Cardiac muscle cell (in vitro differentiated cells and primary cell): ENCODE data around the gene EDNRA. TPM values are rescaled to one million over a fixed set of nuclear protein-coding genes. Genes with fewer than 3 reads are reported as not detected.

ENCODE experiments used
- DNase-seq, 2 donors: peaks; one replicate each; pipeline versions ENCODE4 v3.0.0 to v3.0.0-alpha.2; 2010 to 2017; ENCODE audit warnings: low read depth in 1 of 2, low spot score in 1 of 2
- H3K27ac ChIP-seq: fragments of 200-600 bp; sonication (generic); 2 replicates; pipeline ENCODE4 v1.5.1; 2016
- H3K27me3 ChIP-seq: fragments of 200-600 bp; sonication (generic); 2 replicates; pipeline ENCODE4 v1.6.0; 2016; ENCODE audit warnings: control low read depth
- H3K36me3 ChIP-seq: fragments of 200-600 bp; sonication (generic); 2 replicates; pipeline ENCODE4 v1.5.1; 2016; ENCODE audit warnings: control low read depth
- H3K4me1 ChIP-seq: fragments of 200-600 bp; sonication (generic); 2 replicates; pipeline ENCODE4 v1.8.1; 2017; ENCODE audit warnings: low read depth, mild to moderate bottlenecking, mixed run types
- H3K4me3 ChIP-seq: fragments of 200-600 bp; sonication (generic); 2 replicates; pipeline ENCODE4 v1.5.1; 2016; ENCODE audit warnings: mild to moderate bottlenecking
- H3K9me3 ChIP-seq: fragments of 200-600 bp; sonication (generic); 2 replicates; pipeline ENCODE4 v1.5.1; 2017; ENCODE audit warnings: low read depth, mild to moderate bottlenecking, control low read depth
- polyA plus RNA-seq: library from polyadenylated mRNA; unstranded; fragments of >200 nt; fragmentation: Nextera tagmentation; extraction: Ambion mirVana; gene quantifications from 2 replicates; pipeline ENCODE4 v1.2.1, GENCODE V29; 2016
- total RNA-seq: library from RNA; depleted of rRNA; stranded (reverse); fragments of >200 nt; gene quantifications from 2 replicates; pipeline ENCODE4 v1.2.3, GENCODE V29; 2016
- TF ChIP-seq, protein P1 (sequence below): IDR thresholded peaks from 2 replicates; pipeline ENCODE4 v1.5.1; 2012; ENCODE audit warnings: low read depth, mild to moderate bottlenecking, low read length

EDNRA gene
- total and polyA plus RNA-seq, 2 experiments from 2014 or later, result 24.2 to 43.1 TPM

DNA sequence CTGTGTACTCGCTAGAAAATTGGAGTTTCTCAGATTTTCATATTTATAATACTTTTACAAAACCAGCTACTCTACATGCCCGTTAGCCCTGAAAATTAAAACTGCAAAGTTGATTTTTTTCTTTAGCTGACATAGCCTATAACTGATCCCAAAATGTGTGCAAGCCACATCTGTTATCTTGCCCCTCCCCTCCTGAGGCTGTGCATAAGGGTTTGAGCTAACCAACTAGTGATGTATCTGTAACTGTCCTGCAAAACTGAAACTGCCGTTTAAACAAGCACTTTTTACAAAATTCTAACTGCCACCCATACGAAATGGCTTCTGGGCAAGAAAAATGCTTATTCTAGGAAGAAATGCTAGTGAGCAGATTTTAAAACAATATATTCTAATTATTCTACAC is 59.1 kb downstream of the EDNRA start:
- peaks cover 24% of the 10 kb centered on the region for H3K36me3 ChIP-seq
- H3K9me3 ChIP-seq, result no peaks in the 10 kb centered on the region
- H3K4me1 ChIP-seq, result peaks cover 7% of the 10 kb centered on the region
- no peaks in the 10 kb centered on the region for H3K27me3 ChIP-seq
- TF ChIP-seq, protein P1, sequence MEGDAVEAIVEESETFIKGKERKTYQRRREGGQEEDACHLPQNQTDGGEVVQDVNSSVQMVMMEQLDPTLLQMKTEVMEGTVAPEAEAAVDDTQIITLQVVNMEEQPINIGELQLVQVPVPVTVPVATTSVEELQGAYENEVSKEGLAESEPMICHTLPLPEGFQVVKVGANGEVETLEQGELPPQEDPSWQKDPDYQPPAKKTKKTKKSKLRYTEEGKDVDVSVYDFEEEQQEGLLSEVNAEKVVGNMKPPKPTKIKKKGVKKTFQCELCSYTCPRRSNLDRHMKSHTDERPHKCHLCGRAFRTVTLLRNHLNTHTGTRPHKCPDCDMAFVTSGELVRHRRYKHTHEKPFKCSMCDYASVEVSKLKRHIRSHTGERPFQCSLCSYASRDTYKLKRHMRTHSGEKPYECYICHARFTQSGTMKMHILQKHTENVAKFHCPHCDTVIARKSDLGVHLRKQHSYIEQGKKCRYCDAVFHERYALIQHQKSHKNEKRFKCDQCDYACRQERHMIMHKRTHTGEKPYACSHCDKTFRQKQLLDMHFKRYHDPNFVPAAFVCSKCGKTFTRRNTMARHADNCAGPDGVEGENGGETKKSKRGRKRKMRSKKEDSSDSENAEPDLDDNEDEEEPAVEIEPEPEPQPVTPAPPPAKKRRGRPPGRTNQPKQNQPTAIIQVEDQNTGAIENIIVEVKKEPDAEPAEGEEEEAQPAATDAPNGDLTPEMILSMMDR, result no peak
- DNase-seq, result no peak
- no peak overlapping the region for H3K27ac ChIP-seq
- no peak overlapping the region for H3K4me3 ChIP-seq

DNA sequence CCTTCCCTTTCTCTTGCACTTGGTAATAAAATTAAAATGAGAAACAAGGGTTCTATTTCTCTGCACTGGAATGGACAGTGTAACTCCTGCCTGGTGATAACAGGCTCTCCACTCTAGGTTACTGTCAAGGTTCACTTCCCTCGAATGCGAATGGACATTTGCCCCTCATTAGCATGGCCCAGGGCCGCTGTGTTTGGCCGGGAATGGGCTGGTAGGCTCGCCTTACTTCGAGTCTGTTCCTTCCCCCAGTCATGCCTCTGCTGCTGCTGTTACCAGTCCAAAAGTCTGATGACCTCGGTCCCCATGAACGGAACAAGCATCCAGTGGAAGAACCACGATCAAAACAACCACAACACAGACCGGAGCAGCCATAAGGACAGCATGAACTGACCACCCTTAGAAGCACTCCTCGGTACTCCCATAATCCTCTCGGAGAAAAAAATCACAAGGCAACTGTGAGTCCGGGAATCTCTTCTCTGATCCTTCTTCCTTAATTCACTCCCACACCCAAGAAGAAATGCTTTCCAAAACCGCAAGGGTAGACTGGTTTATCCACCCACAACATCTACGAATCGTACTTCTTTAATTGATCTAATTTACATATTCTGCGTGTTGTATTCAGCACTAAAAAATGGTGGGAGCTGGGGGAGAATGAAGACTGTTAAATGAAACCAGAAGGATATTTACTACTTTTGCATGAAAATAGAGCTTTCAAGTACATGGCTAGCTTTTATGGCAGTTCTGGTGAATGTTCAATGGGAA is 61.5 kb downstream of the EDNRA start:
- H3K4me1 ChIP-seq, result no peaks in the 10 kb centered on the region
- no peaks in the 10 kb centered on the region for H3K27me3 ChIP-seq
- TF ChIP-seq, protein P1, result no peak
- no peak overlapping the region for H3K4me3 ChIP-seq
- peaks cover 19% of the 10 kb centered on the region for H3K36me3 ChIP-seq
- no peak overlapping the region for H3K27ac ChIP-seq
- H3K9me3 ChIP-seq, result no peaks in the 10 kb centered on the region
- DNase-seq, result no peak

DNA sequence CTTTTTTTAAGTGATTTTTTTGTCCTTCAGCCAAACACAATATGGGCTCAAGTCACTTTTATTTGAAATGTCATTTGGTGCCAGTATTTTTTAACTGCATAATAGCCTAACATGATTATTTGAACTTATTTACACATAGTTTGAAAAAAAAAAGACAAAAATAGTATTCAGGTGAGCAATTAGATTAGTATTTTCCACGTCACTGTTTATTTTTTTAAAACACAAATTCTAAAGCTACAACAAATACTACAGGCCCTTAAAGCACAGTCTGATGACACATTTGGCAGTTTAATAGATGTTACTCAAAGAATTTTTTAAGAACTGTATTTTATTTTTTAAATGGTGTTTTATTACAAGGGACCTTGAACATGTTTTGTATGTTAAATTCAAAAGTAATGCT is 62.1 kb downstream of the EDNRA start:
- peaks cover 19% of the 10 kb centered on the region for H3K36me3 ChIP-seq
- H3K27ac ChIP-seq, result no peak overlapping the region
- TF ChIP-seq, protein P1, result no peak
- H3K9me3 ChIP-seq, result no peaks in the 10 kb centered on the region
- no peak for DNase-seq
- no peaks in the 10 kb centered on the region for H3K4me1 ChIP-seq
- H3K4me3 ChIP-seq, result no peak overlapping the region
- H3K27me3 ChIP-seq, result no peaks in the 10 kb centered on the region

DNA sequence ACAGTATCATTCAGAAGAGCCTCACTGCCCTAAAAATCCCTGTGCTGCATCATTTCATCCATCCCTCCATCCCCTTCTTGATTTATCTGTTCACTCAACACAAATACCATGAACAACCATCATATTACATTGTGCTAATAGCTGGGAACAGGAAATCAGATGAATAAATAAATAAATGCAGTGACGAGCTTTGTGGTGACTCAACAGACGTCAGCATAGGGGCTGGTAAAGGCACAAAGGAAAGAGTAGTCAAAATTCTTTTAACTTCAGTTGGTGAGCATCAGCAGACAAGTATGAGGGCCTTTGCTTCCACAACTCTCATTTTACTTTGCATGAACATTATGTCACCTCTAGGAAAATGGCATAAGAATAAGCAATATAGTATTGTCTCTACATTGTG is 65.5 kb downstream of the EDNRA start:
- Histone ChIP-seq H3K27ac (no peak overlapping the region), H3K27me3 (no peaks in the 10 kb centered on the region), H3K36me3 (peaks cover 14% of the 10 kb centered on the region), H3K4me1 (no peaks in the 10 kb centered on the region), H3K4me3 (no peak overlapping the region), H3K9me3 (no peaks in the 10 kb centered on the region)
- TF ChIP-seq, protein P1, result no peak
- peak in 1 of 2 donors; percentile 79 for DNase-seq

DNA sequence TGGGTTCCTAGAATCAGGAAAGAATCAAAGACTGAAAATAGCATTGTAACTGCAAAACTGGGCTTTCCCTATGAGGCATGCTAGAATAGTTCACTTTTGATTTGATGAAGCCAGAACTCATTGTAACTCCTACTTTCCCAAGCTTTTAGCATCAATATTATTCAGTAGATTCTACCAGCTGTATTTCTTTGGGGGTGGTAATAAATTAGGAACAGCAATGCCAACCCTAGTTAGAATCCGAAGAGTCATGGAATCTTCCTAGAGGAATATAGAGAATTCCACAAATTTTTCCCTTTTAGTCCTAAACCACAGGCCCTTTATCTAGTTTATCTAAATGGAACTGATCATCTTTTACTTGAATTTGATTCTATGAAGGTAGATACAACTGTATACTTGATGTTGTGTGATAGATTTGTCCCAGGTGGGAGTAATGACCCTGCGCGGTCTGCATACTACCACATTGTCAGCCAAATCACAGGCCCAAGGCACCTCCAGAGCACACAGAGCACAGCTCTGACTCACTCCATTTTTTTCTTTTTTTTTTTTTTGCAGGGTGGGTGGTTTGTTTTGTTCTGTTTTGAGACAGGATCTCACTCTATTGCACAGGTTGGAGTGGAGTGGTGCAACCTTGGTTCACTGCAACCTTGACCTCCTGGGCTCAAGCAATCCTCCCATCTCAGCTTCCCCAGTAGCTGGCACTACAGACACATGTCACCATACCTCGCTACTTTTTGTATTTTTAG is 66.6 kb downstream of the EDNRA start:
- TF ChIP-seq, protein P1, result no peak
- Histone ChIP-seq H3K4me1 (no peaks in the 10 kb centered on the region), H3K36me3 (peaks cover 10% of the 10 kb centered on the region), H3K27ac (no peak overlapping the region), H3K4me3 (no peak overlapping the region), H3K9me3 (no peaks in the 10 kb centered on the region), H3K27me3 (no peaks in the 10 kb centered on the region)
- DNase-seq, result peak in 1 of 2 donors; percentile 53
